B cell (primary cell): ENCODE results near the gene SYNJ2.

Source experiments
- EZH2 ChIP-seq: IDR thresholded peaks from 2 replicates; pipeline ENCODE4 v1.6.1; 2012; ENCODE audit warnings: borderline replicate concordance, low read depth, mild to moderate bottlenecking, moderate library complexity, low read length; ENCODE audit not compliant: insufficient read depth, poor library complexity, severe bottlenecking
- TF ChIP-seq, protein P1 (sequence below): fragments of 200-600 bp; IDR thresholded peaks from one replicate; pipeline ENCODE4 v1.8.0; 2022; ENCODE audit warnings: antibody characterized with exemption, mild to moderate bottlenecking

DNA sequence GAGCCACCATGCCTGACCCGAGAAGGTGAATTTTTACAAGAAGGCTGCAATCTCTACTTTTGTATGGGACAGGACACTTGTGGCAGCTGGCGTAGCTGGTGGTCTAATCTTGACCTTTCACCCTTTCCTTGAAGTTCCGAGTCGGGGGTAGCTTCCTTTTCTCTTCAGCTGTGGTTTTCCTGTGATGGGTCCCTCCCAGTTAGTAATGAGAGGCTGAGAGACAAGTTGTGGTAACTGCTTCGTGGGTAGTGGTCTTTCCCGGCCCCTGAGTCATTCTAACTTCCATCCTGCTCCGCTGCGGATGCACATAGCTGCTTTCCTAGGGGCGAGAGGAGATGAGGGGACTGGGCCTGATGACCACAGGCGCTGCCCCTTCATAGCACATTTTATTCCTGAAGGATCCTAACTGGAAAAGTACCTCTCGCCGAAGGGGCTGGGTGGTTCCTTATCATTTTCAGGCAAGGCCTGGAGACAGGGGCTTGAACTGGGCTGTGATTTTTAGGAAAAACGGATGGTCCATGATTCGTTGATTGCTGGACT, 3.1 kb downstream of the SYNJ2 start:
- TF ChIP-seq, protein P1, sequence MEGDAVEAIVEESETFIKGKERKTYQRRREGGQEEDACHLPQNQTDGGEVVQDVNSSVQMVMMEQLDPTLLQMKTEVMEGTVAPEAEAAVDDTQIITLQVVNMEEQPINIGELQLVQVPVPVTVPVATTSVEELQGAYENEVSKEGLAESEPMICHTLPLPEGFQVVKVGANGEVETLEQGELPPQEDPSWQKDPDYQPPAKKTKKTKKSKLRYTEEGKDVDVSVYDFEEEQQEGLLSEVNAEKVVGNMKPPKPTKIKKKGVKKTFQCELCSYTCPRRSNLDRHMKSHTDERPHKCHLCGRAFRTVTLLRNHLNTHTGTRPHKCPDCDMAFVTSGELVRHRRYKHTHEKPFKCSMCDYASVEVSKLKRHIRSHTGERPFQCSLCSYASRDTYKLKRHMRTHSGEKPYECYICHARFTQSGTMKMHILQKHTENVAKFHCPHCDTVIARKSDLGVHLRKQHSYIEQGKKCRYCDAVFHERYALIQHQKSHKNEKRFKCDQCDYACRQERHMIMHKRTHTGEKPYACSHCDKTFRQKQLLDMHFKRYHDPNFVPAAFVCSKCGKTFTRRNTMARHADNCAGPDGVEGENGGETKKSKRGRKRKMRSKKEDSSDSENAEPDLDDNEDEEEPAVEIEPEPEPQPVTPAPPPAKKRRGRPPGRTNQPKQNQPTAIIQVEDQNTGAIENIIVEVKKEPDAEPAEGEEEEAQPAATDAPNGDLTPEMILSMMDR, result no peak
- TF ChIP-seq EZH2, result no peak
